ENCODE results near the gene MYO9B. TPM values are rescaled to one million over a fixed set of nuclear protein-coding genes. Genes with fewer than 3 reads are reported as not detected.

Gene MYO9B
- total RNA-seq, 1 experiment from 2014 or later = 74.6 TPM

GRCh38 chr19:17136021-17136420, 60.4 kb downstream of the MYO9B start:
- Histone ChIP-seq H4K20me1 (ENCODE audit: insufficient read depth) (no peaks in the 10 kb centered on the region), H3K4me3 (replicated peaks in 1 of 2; ENCODE audit: low read depth in 1 of 2, low read length in 2 of 2) (peak overlapping the region; percentile 38 to 54; a peak in 3 of 4 replicates), H3K4me1 (ENCODE audit: control insufficient read depth in 1 of 2, insufficient read depth in 2 of 2, low read length in 2 of 2) (peaks cover 36 to 43% of the 10 kb centered on the region in 2 experiments), H3K9ac (ENCODE audit: low read length) (peak overlapping the region; percentile 69), H3K9me2 (ENCODE audit: insufficient read depth) (no peaks in the 10 kb centered on the region), H3K9me3 (ENCODE audit: control insufficient read depth in 1 of 2, insufficient read depth in 1 of 2, low read depth in 1 of 2, low read length in 2 of 2) (no peaks in the 10 kb centered on the region), H3K36me3 (ENCODE audit: control insufficient read depth in 1 of 2, insufficient read depth in 2 of 2, low read length in 2 of 2) (no peaks in the 10 kb centered on the region), H3K27me3 (ENCODE audit: insufficient read depth, low read length) (no peaks in the 10 kb centered on the region), H3K4me2 (ENCODE audit: low read length) (peak overlapping the region; percentile 88), H2AFZ (ENCODE audit: low read depth, low read length, poor library complexity, severe bottlenecking) (no peak overlapping the region), H3K79me2 (ENCODE audit: insufficient read depth, low read length) (peaks cover 33% of the 10 kb centered on the region; the same call in 1 of the 2 replicates), H3K27ac (ENCODE audit: low read depth, low read length) (peak overlapping the region; percentile 86)
- DNase-seq (ENCODE audit: low read depth, low spot score) (no peak), ATAC-seq (peak; percentile 7; the same call in 1 of the 2 replicates)
- POLR2A ChIA-PET = no interaction called here
- CTCF ChIA-PET = no interaction called here
- TF ChIP-seq FOSL1 (IDR thresholded peaks at IDR 0.05; ENCODE audit: low read depth) (no peak), JUND (IDR thresholded peaks at IDR 0.05) (no peak), EZH2 (IDR thresholded peaks at IDR 0.05) (no peak), SP1 (IDR thresholded peaks at IDR 0.05; ENCODE audit: low read depth) (no peak), POLR2AphosphoS5 (IDR thresholded peaks at IDR 0.05; ENCODE audit: low read depth, low read length) (no peak), RAD21 (IDR thresholded peaks at IDR 0.05; ENCODE audit: low read depth) (no peak), SIN3A (IDR thresholded peaks at IDR 0.05; ENCODE audit: low read depth) (no peak), REST (IDR thresholded peaks at IDR 0.05; ENCODE audit: low read depth) (no peak), YY1 (IDR thresholded peaks at IDR 0.05; ENCODE audit: extremely low read depth, insufficient replicate concordance, low read depth, low read length) (no peak), CTCF (IDR thresholded peaks at IDR 0.05 in 2 of 3, conservative IDR thresholded peaks at IDR 0.05 in 1 of 3; ENCODE audit: borderline replicate concordance in 1 of 3, insufficient read depth in 1 of 3, low read depth in 2 of 3, low read length in 2 of 3) (no peak)
- intact Hi-C loops (cut with micrococcal nuclease) = no loop called here
- RAD21 ChIA-PET (ENCODE audit: low non-redundant PET in 1 of 2, low total read pairs in 2 of 2, uncharacterized antibody in 2 of 2, unreplicated experiment in 2 of 2) = no interaction called here
- no TSS peak for BruUV-seq (replicated peaks)

Data from HCT116 (cell line).